ENCODE data around the gene ALKBH3. TPM values are rescaled to one million over a fixed set of nuclear protein-coding genes. Genes with fewer than 3 reads are reported as not detected.

Gene ALKBH3
- total and polyA plus RNA-seq, 10 of the 15 experiments (the other 5 are each of a cell fraction or from before 2014, with no cell fraction given) = 22.1 to 50.8 (median 38.5) TPM

DNA sequence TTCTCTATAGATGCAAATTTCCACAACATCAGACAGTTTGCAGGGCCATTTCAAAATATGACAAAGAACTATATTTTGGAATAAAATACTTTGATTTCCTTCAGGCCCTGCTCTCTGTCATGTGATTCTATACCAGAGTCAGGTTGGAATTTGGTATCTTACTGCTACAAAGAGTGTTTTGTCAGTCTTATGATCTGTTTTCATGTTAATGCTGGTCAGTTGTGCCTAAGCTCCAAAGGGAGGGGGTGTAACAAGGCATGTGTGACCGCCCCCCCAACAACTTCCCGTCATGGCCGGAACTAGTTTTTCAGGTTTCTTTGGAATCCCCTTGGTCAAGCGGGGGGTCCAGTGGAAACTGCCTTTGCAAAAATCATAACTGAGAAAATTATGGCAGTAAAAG, 76.9 kb downstream of the ALKBH3 start:
- FAIRE-seq (no peak), DNase-seq (ENCODE audit: low read depth, low spot score) (no peak)
- 61% methylated on average over 4 of the region's 4 CpGs for WGBS (ENCODE audit: insufficient coverage, insufficient replicate concordance, low lambda C conversion rate, missing lambda C conversion rate)

DNA sequence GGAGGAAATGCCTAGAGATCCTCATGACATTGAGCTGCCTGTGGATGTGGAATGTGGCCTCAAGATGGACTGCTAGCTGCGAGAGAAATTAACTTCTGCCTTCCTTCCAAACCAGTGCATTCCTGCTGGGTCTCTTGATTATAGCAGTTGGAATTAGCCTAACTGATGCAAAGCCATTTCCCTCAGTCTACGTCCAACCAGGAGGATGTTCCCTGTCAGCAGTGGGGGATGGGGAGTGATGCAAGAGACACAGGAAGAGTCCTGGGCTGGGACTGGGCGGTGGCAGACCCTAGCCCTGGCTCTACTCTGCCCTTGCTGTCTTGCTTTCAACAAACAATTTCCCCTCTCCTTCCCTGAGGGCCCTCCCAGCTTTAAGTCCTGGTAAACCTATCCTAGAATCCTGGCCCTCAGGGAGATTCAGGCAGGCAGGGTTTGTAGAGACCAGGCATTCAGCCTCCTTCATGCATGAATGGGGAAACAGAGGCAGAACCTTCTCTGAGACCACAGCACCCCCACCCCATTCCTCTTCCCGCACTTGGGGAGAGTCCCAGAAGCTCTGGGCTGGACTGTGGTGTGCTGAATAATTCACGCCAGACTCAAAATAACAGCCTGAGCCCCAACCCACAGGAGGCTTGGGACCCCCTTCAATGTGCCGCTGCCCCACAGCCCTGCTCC, 78.8 kb downstream of the ALKBH3 start:
- WGBS (ENCODE audit: insufficient coverage, insufficient replicate concordance, low lambda C conversion rate, missing lambda C conversion rate) = 27% methylated on average over 6 of the region's 6 CpGs
- ChIA-PET POLR2A (no interaction called here), CTCF (no interaction called here), SMC1A (ENCODE audit: uncharacterized antibody, unreplicated experiment) (no interaction called here), RAD21 (ENCODE audit: unreplicated experiment) (interaction anchor here (0.6 kb wide), 1 partner anchor 64 kb away, joined by 4 read pairs; no protein-coding TSS in a partner anchor)
- no peaks in the 10 kb centered on the region; the same call in 2 of the 3 replicates for H3K9me3 ChIP-seq (replicated peaks; ENCODE audit: control insufficient read depth, insufficient read depth, low read length)
- no peaks in the 10 kb centered on the region for H3K79me2 ChIP-seq (ENCODE audit: control insufficient read depth, insufficient read depth, low read length)
- H3K4me2 ChIP-seq (ENCODE audit: control insufficient read depth, insufficient read depth) = no peak overlapping the region
- no peaks in the 10 kb centered on the region for H3K4me1 ChIP-seq (ENCODE audit: control insufficient read depth, insufficient read depth, low read length)
- H3K27ac ChIP-seq (ENCODE audit: control insufficient read depth, insufficient read depth) = no peak overlapping the region
- H3K36me3 ChIP-seq (ENCODE audit: control insufficient read depth in 2 of 2, insufficient read depth in 2 of 2, low read length in 1 of 2) = no peaks in the 10 kb centered on the region
- FAIRE-seq = no peak
- H2AFZ ChIP-seq (ENCODE audit: control insufficient read depth, low read depth, low read length) = no peak overlapping the region
- H3K27me3 ChIP-seq (replicated peaks in 1 of 2; ENCODE audit: control insufficient read depth in 2 of 2, insufficient read depth in 2 of 2, low read length in 1 of 2) = no peaks in the 10 kb centered on the region; a peak in 2 of 4 replicates
- in situ Hi-C loops (cut with MboI) (no loop called here), intact Hi-C loops (cut with micrococcal nuclease; ENCODE audit: unreplicated experiment) (no loop called here)
- H3K4me3 ChIP-seq = no peak overlapping the region
- H4K20me1 ChIP-seq (ENCODE audit: control insufficient read depth, insufficient read depth) = no peaks in the 10 kb centered on the region
- no TSS peak for BruUV-seq (replicated peaks)
- H3K9ac ChIP-seq (ENCODE audit: control insufficient read depth, insufficient read depth, low read length) = no peak overlapping the region
- no peak for TF ChIP-seq ASH2L (IDR thresholded peaks at IDR 0.05; ENCODE audit: borderline replicate concordance, low read depth)
- DNase-seq (ENCODE audit: low read depth, low spot score) = no peak
- no peak for ATAC-seq

More for the DNA sequence above, 76.9 kb downstream of the ALKBH3 start:
- Histone ChIP-seq H3K4me3 (no peak overlapping the region), H4K20me1 (ENCODE audit: control insufficient read depth, insufficient read depth) (no peaks in the 10 kb centered on the region), H3K27me3 (replicated peaks in 1 of 2; ENCODE audit: control insufficient read depth in 2 of 2, insufficient read depth in 2 of 2, low read length in 1 of 2) (no peaks in the 10 kb centered on the region; a peak in 3 of 4 replicates), H2AFZ (ENCODE audit: control insufficient read depth, low read depth, low read length) (no peak overlapping the region), H3K4me1 (ENCODE audit: control insufficient read depth, insufficient read depth, low read length) (no peaks in the 10 kb centered on the region), H3K9me3 (replicated peaks; ENCODE audit: control insufficient read depth, insufficient read depth, low read length) (no peaks in the 10 kb centered on the region; the same call in 2 of the 3 replicates), H3K27ac (ENCODE audit: control insufficient read depth, insufficient read depth) (no peak overlapping the region), H3K4me2 (ENCODE audit: control insufficient read depth, insufficient read depth) (no peak overlapping the region), H3K79me2 (ENCODE audit: control insufficient read depth, insufficient read depth, low read length) (no peaks in the 10 kb centered on the region), H3K9ac (ENCODE audit: control insufficient read depth, insufficient read depth, low read length) (no peak overlapping the region), H3K36me3 (ENCODE audit: control insufficient read depth in 2 of 2, insufficient read depth in 2 of 2, low read length in 1 of 2) (no peaks in the 10 kb centered on the region)
- RAD21 ChIA-PET (ENCODE audit: unreplicated experiment) = no interaction called here
- TF ChIP-seq ZNF207 (IDR thresholded peaks at IDR 0.05; ENCODE audit: borderline replicate concordance) (no peak), PML (IDR thresholded peaks at IDR 0.05; ENCODE audit: low read length) (no peak), KAT2A (conservative IDR thresholded peaks at IDR 0.05; ENCODE audit: control insufficient read depth, low read depth, low read length) (no peak), EED (IDR thresholded peaks at IDR 0.05; ENCODE audit: low read depth) (no peak)
- no peak for ATAC-seq
- POLR2A ChIA-PET = no interaction called here
- in situ Hi-C loops (cut with MboI) = no loop called here
- CTCF ChIA-PET = no interaction called here
- intact Hi-C loops (cut with micrococcal nuclease; ENCODE audit: unreplicated experiment) = no loop called here
- no TSS peak for BruUV-seq (replicated peaks)
- SMC1A ChIA-PET (ENCODE audit: uncharacterized antibody, unreplicated experiment) = no interaction called here

Measured in GM12878 (cell line).